GM18498 (cell line): Measurements from ENCODE around the gene ABHD11.

ENCODE experiments used
- ATAC-seq: cut with Tn5 transposase; IDR thresholded peaks from one replicate; pipeline ENCODE4 v1.9.1; 2021; ENCODE audit warnings: mild to moderate bottlenecking, moderate library complexity; ENCODE audit not compliant: unreplicated experiment

The ABHD11 gene

DNA sequence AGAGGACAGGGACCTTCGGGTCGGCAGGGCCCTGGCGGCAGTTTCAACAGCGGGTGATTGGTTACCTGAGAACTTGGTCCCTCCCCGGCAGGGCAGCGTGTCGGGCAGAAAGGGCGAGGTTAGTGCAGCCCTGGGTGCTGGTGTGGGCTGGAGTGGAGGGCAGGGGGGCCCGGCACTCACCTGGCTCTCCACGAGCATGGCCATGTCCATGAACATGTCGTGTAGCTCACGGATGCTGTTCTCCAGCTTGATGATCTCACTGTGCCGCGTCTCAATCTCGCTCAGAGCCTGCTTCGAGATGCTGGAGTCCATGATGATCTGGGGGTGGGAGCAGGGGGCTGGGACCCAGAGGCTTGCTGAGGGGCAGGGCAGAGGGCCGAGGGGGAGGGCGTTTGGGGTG is 35.9 kb downstream of the ABHD11 start:
- ATAC-seq = no peak

- no peak for ATAC-seq
Measured at GRCh38 chr7:73702226-73702625, 36.4 kb downstream of the ABHD11 start.

DNA sequence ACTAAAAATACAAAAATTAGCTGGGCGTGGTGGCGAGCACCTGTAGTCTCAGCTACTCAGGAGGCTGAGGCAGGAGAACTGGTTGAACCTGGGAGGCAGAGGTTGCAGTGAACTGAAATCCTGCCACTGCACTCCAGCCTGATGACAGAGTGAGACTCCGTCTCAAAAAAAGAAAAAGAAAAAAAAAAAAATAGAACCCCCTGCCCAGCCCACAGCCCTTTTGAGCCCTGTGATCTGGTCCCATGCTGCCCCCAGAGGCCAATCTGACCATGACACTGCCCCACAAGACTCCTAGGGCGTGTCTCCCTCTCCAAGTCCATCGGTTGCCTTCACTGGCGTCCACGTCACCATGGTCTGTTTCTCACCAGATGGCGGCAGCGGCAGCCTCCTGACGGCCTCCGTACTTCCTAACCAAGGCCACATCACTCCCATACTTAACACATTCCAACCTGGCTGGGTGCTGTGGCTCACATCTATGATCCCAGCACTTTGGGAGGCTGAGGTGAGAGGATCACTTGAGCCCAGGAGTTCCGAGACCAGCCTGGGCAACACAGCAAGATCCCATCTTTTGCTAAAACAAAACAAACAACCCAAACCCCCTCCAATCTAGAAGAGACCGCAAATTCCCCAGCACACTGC is 37.1 kb downstream of the ABHD11 start:
- no peak for ATAC-seq

GRCh38 chr7:73700581-73701134 is 37.9 kb downstream of the ABHD11 start:
- no peak for ATAC-seq

- ATAC-seq = no peak
Measured at GRCh38 chr7:73700069-73700423, 38.6 kb downstream of the ABHD11 start.

- ATAC-seq = no peak
Measured at GRCh38 chr7:73699370-73700068, 39.1 kb downstream of the ABHD11 start.

DNA sequence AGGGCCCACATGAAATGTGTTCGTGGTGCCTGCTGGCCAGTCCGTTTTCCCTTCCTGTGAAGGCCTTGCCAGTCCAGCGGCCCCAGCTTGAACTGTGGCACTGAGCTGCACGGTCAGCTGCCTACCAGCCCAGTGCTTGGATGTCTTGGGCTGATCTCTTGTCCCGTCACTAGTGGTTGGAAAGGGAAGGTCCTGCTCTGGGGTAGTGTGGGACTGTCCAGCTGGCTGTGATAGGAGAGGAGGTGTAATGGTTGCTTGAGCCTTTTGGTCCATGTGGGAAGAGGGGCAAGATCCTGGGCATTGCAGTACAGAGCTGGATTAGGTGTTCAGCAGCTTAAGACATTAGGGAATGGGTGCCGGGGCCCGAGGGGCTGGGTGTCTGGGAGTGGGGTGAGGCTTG is 40.2 kb downstream of the ABHD11 start:
- no peak for ATAC-seq

GRCh38 chr7:73696372-73696771 is 42.2 kb downstream of the ABHD11 start:
- ATAC-seq = no peak

DNA sequence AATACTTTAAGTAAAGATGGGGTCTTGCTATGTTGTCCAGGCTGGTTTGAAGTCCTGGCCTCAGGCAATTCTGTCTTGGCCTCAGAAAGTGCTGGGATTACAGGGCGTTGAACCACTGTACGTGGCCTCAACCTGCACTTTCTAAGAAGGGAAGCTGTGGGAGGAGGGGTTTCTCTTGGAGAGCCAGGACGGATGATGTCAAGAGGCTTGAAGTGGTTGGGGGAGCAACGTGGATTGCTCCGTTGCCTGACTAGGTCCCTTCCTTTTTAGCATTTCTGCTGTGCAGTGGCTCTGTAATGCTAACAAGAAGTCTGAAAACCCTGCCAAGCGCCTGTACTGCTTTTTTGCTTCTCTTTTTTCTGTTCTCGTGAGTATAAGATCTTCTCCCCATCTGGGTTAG is 48.0 kb downstream of the ABHD11 start:
- ATAC-seq = no peak

GRCh38 chr7:73688288-73688687 is 50.3 kb downstream of the ABHD11 start:
- no peak for ATAC-seq
